Embryonic facial prominence (tissue), 1 donor: ENCODE measurements around the gene AACS.

ENCODE experiments used
- DNase-seq: peaks from one replicate; pipeline ENCODE4 v3.0.0-alpha.2; 2016; ENCODE audit errors: extremely low spot score

AACS gene

DNA sequence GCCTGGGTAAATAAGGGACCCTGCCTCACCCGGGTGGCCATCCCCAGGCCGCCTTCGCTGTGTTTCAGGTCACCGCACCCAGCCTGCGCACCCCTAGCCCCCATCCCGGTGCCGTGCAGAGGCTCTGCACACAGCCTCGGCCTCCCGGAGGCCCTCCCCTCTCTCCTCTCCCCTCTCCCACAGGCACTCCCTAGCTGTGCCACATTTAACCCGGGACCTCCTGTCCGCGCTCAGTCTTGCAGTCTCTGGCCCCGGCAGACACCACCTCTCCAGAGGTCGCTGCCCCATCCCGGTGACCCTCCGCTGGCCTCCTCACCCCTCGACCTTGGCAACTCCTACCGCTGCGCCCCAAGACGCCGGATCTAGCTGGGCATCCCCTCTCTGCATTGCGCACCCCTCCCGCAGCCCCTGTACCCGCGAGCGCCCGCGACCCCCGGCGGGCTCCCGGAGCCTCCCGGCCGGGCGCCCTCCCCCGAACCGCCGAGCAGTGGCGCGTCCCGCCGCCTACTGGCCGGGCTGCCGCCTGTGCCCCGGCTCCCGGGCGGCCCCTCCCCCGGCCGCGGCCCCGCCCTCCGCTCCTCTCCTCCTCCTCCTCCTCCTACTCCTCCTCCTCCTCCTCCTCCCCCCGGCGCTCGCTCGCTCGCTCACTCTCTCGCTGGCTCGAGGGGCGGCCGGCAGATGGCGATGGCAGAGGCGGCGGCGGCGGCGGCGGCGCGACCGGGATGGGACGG lies 120.7 kb downstream of the AACS start, which contains the start of gene TMEM132B:
Gene TMEM132B, plus strand, starts transcription at position 647 of the 731 bp plus-strand sequence.
- DNase-seq = no peak

DNA sequence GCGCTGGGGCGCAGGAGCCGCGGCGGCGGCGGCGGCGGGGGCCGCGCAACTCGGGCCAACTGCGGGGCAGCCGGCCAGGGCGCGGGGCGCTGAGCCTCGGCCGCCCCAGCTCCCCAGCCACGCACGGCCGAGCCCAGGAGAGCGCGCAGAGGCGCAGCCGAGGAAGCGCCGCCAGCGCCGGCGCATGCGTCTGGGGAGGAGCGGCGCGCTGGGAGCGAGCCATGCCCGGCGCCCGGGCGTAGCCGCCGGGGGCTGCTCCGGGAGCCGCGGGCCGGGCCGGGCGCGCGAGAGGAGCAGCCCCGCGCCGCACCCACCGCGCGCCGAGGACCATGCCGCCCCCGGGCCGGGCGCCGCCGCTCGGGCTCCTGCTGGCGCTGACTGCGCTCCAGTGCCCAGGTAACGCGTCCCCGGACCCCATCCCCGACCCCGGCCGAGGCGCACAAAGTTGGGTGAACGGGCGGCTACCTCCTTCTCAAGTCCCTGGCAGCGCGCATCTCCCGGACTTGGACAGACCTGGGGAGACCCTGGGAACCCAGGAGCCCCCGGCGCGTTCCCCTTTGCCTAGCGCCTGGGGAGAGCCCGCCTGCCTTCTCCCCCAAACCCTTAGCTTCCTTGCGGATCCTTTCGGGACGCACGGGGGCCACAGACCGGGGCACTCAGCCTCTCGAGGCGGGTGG lies 121.4 kb downstream of the AACS start:
- no peak for DNase-seq

DNA sequence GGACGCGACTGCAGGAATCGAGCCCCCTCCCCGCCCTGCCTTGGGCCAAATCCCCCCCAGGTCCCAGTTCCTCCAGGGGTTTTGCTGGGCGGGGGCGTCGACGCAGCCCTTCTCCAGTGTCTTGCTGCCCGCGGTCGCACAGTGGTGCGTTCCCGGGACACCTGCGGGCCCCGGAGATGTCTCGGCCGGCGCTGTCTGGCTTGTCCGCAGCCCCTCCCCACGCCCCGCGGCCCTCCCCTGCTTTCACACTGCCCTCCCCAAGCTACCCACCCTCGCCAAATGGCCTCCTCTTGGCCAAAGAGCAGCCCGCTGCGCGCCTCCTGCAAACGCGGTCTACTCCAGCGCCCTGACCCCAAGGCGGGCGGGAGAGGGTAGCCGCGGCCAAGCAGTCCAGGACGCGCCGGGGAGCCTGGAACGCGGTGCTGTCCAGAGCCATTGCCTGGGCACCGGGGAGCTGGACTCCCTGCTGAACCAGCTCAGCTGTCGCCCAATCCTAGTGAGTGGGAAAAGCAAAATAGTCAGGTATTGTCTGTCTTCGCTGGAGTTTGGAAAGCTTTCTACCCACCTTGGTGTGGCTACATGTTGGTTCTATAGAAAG lies 122.0 kb downstream of the AACS start:
- DNase-seq = no peak

GRCh38 chr12:125187780-125188741 lies 122.8 kb downstream of the AACS start:
- no peak for DNase-seq

- DNase-seq = no peak
Observed at GRCh38 chr12:125189015-125189414, 123.8 kb downstream of the AACS start.

- no peak for DNase-seq
Observed at GRCh38 chr12:125189502-125189901, 124.3 kb downstream of the AACS start.

- DNase-seq = no peak
Observed at GRCh38 chr12:125191361-125192087, 126.3 kb downstream of the AACS start.

- DNase-seq = no peak
Observed at GRCh38 chr12:125192690-125193221, 127.5 kb downstream of the AACS start.
